HL-60 (cell line): ENCODE results near the gene RBM33.
A peak's percentile ranks its signal among the peaks of the same experiment; 100 is the strongest.

ENCODE experiments used
- DNase-seq, 2 experiments: peaks; one replicate each; pipeline ENCODE4 v3.0.0-alpha.2; 2010 to 2020; ENCODE audit warnings: low read depth in 1 of 2, low spot score in 1 of 2
- H3K27ac ChIP-seq: fragments of 250-450 bp; sonication (Bioruptor Pico); replicated peaks from 2 replicates; pipeline ENCODE4 v1.5.1; 2020; ENCODE audit warnings: mild to moderate bottlenecking, moderate library complexity
- H3K27me3 ChIP-seq: fragments of 250-450 bp; sonication (Bioruptor Pico); 2 replicates; pipeline ENCODE4 v1.5.1; 2021; ENCODE audit warnings: mild to moderate bottlenecking, moderate library complexity; ENCODE audit not compliant: insufficient read depth, poor library complexity, severe bottlenecking
- H3K4me3 ChIP-seq: replicated peaks from 2 replicates; pipeline ENCODE4 v1.5.1; 2011; ENCODE audit warnings: mild to moderate bottlenecking, control low read depth, low read length; ENCODE audit not compliant: insufficient read depth
- GABPA ChIP-seq: IDR thresholded peaks from 2 replicates; pipeline ENCODE4 v1.6.1; 2012; ENCODE audit warnings: low read depth
- POLR2AphosphoS5 ChIP-seq: IDR thresholded peaks from 2 replicates; pipeline ENCODE4 v1.6.1; 2012; ENCODE audit warnings: low read depth
- SPI1 ChIP-seq: IDR thresholded peaks from 2 replicates; pipeline ENCODE4 v1.6.1; 2012; ENCODE audit warnings: low read depth, mild to moderate bottlenecking, borderline replicate concordance
- TF ChIP-seq, protein P1 (sequence below): IDR thresholded peaks from one replicate; pipeline ENCODE4 v1.5.1; 2011; ENCODE audit warnings: low read length, control low read depth, inconsistent platforms; ENCODE audit not compliant: insufficient read depth
- TF ChIP-seq, protein P2 (sequence below): IDR thresholded peaks from 2 replicates; pipeline ENCODE4 v1.6.1; 2012; ENCODE audit warnings: low read depth; ENCODE audit not compliant: insufficient replicate concordance

The RBM33 gene

DNA sequence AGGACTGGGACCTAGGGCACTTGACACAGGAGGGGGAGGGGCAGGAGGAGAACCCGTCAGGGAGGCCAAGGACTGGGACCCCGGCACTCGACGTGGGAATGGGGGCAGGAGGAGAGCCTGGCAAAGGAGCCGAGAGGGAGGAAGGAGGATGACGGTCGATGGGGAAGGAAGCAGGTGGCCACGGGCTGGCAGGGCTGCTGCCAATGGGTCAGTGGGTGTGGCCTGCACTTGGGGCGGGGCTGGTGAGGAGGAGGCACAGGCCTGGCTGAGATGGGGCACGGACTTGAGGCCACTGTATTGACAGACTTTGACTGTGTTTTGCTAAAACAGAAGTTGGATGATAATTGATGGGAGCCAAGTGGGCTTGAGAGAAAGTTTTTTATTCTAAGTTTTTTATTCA lies 68.9 kb downstream of the RBM33 start:
- no peaks in the 10 kb centered on the region for H3K27me3 ChIP-seq
- no peak overlapping the region for H3K4me3 ChIP-seq
- peak in 1 of 2 experiments; percentile 32 for DNase-seq
- H3K27ac ChIP-seq = no peak overlapping the region
- TF ChIP-seq SPI1 (no peak), POLR2AphosphoS5 (no peak), GABPA (no peak)
- TF ChIP-seq, protein P1, sequence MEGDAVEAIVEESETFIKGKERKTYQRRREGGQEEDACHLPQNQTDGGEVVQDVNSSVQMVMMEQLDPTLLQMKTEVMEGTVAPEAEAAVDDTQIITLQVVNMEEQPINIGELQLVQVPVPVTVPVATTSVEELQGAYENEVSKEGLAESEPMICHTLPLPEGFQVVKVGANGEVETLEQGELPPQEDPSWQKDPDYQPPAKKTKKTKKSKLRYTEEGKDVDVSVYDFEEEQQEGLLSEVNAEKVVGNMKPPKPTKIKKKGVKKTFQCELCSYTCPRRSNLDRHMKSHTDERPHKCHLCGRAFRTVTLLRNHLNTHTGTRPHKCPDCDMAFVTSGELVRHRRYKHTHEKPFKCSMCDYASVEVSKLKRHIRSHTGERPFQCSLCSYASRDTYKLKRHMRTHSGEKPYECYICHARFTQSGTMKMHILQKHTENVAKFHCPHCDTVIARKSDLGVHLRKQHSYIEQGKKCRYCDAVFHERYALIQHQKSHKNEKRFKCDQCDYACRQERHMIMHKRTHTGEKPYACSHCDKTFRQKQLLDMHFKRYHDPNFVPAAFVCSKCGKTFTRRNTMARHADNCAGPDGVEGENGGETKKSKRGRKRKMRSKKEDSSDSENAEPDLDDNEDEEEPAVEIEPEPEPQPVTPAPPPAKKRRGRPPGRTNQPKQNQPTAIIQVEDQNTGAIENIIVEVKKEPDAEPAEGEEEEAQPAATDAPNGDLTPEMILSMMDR = no peak
- TF ChIP-seq, protein P2, sequence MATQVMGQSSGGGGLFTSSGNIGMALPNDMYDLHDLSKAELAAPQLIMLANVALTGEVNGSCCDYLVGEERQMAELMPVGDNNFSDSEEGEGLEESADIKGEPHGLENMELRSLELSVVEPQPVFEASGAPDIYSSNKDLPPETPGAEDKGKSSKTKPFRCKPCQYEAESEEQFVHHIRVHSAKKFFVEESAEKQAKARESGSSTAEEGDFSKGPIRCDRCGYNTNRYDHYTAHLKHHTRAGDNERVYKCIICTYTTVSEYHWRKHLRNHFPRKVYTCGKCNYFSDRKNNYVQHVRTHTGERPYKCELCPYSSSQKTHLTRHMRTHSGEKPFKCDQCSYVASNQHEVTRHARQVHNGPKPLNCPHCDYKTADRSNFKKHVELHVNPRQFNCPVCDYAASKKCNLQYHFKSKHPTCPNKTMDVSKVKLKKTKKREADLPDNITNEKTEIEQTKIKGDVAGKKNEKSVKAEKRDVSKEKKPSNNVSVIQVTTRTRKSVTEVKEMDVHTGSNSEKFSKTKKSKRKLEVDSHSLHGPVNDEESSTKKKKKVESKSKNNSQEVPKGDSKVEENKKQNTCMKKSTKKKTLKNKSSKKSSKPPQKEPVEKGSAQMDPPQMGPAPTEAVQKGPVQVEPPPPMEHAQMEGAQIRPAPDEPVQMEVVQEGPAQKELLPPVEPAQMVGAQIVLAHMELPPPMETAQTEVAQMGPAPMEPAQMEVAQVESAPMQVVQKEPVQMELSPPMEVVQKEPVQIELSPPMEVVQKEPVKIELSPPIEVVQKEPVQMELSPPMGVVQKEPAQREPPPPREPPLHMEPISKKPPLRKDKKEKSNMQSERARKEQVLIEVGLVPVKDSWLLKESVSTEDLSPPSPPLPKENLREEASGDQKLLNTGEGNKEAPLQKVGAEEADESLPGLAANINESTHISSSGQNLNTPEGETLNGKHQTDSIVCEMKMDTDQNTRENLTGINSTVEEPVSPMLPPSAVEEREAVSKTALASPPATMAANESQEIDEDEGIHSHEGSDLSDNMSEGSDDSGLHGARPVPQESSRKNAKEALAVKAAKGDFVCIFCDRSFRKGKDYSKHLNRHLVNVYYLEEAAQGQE = no peak

DNA sequence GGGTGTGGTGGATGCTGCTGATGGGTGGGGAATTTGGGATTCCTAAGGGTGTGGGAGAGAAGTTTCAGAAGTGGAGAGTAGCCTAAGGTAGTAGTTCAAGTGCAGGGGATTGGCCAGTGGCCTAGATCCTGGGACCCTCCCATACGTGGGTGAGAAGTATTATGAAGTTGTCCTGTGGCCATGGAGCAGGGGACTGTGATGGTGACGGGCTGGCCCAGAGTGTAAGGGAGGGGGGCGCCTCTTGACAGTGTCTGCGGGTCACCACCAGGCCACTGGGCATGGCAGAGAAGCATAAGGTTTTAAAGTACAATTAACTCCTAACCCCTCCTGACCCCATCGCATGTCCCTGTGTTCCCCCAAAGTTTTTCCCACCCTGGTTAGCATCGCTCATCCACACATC lies 70.2 kb downstream of the RBM33 start:
- H3K27me3 ChIP-seq = no peaks in the 10 kb centered on the region
- DNase-seq = no peak
- TF ChIP-seq, protein P1 = no peak
- TF ChIP-seq SPI1 (no peak), GABPA (no peak), POLR2AphosphoS5 (no peak)
- TF ChIP-seq, protein P2 = no peak
- H3K27ac ChIP-seq = no peak overlapping the region
- H3K4me3 ChIP-seq = no peak overlapping the region

DNA sequence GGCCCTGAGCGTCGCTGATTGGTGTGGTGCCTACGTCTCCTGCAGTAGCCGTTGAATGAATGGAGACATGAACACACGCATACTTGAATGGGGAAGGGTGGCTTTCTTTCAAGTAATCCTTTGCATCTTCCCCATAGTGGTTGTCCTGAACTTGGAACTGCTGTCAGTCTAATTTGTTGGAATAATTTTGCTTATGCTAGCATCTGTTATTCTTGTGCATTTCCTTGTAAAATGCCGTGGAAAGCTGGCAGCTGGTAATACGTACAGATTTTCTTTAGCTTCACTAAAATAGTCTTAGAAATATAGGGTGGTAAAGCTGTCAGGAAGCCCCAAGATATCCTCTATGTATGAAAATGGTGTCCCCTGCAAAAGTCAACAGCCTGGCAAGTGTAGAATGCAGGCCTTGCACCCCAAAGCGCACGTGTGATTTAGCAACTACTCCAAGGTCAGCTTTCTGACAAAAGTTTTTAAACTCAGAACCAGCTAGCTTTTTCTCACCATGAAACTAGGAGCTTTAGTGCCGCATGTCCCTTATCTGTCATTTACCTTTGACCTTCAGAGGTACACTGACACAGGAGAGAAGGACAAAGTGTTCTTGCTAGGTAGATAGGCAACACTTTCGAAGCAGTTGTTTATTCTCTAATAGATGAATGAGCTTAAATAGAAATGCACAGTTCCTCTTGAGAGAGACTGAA lies 70.8 kb downstream of the RBM33 start:
- H3K4me3 ChIP-seq = no peak overlapping the region
- H3K27ac ChIP-seq = no peak overlapping the region
- TF ChIP-seq SPI1 = no peak
- TF ChIP-seq, protein P1 = no peak
- DNase-seq = no peak
- H3K27me3 ChIP-seq = no peaks in the 10 kb centered on the region
